Activated CD4-positive, alpha-beta T cell treated with anti-CD3 and anti-CD28 coated beads, Interleukin-2, amount 10 ng/mL, durations not matched to agents 24 days and 14 days (primary cell): Measurements from ENCODE around the gene ZFR. TPM values are rescaled to one million over a fixed set of nuclear protein-coding genes. Genes with fewer than 3 reads are reported as not detected.
A peak's percentile ranks its signal among the peaks of the same experiment; 100 is the strongest.

Experiments
- DNase-seq: peaks from one replicate; pipeline ENCODE4 v3.0.0; 2022
- H3K27ac Mint-ChIP-seq: one replicate; pipeline ENCODE4 v1.8.0; 2022; ENCODE audit warnings: mild to moderate bottlenecking, mixed read lengths
- H3K27me3 Mint-ChIP-seq: one replicate; pipeline ENCODE4 v1.8.0; 2022; ENCODE audit warnings: mixed read lengths
- H3K36me3 Mint-ChIP-seq: one replicate; pipeline ENCODE4 v1.8.0; 2022; ENCODE audit warnings: low read depth, mild to moderate bottlenecking, mixed read lengths
- H3K4me1 Mint-ChIP-seq: one replicate; pipeline ENCODE4 v1.8.0; 2021; ENCODE audit warnings: mixed read lengths
- H3K4me3 Mint-ChIP-seq: one replicate; pipeline ENCODE4 v1.8.0; 2022; ENCODE audit warnings: mild to moderate bottlenecking, moderate library complexity, mixed read lengths
- H3K9me3 Mint-ChIP-seq: one replicate; pipeline ENCODE4 v1.8.0; 2021; ENCODE audit warnings: mixed read lengths
- intact Hi-C: fragments of 100-400 bp; cut with micrococcal nuclease; formaldehyde crosslinking; loops from one replicate; pipeline ENCODE4 v1.15.1; 2023
- total RNA-seq: library from RNA; stranded (reverse); gene quantifications from 2 replicates; pipeline ENCODE4 v1.2.3, GENCODE V29; 2022

The ZFR gene
- total RNA-seq: 68.1 and 70.4 TPM in 2 replicates

GRCh38 chr5:32444431-32445286 is at the start of gene ZFR:
Gene ZFR, minus strand, starts transcription at chr5:32444740. Its CDS starts 82 bp downstream, at chr5:32444658.
- Mint-ChIP-seq H3K4me3 (peak within 1 kb of the TSS; percentile 98), H3K9me3 (no peaks in the 10 kb centered on the region), H3K36me3 (peaks cover 15% of the 10 kb centered on the region), H3K27ac (peak within 1 kb of the TSS; percentile 98), H3K4me1 (peaks cover 29% of the 10 kb centered on the region), H3K27me3 (peaks cover 11% of the 10 kb centered on the region)
- intact Hi-C loops: loop anchor here (1.0 to 5.0 kb wide), 6 partner anchors 57 to 998 kb away; partner anchors contain the start of genes C5orf22, DROSHA, GOLPH3 and SUB1
- DNase-seq: peak; percentile 98

- no peak for DNase-seq
- no peak overlapping the region for H3K27ac Mint-ChIP-seq
- intact Hi-C loops: no loop called here
- H3K27me3 Mint-ChIP-seq: no peaks in the 10 kb centered on the region
- no peaks in the 10 kb centered on the region for H3K36me3 Mint-ChIP-seq
- H3K9me3 Mint-ChIP-seq: no peaks in the 10 kb centered on the region
- H3K4me1 Mint-ChIP-seq: peaks cover 8% of the 10 kb centered on the region
- H3K4me3 Mint-ChIP-seq: no peak overlapping the region
Observed at GRCh38 chr5:32490972-32491557, 46.5 kb upstream of the ZFR start.

- H3K9me3 Mint-ChIP-seq: no peaks in the 10 kb centered on the region
- intact Hi-C loops: loop anchor here (1.0 kb wide), 2 partner anchors 100 to 123 kb away; no protein-coding TSS in a partner anchor
- no peaks in the 10 kb centered on the region for H3K27me3 Mint-ChIP-seq
- no peak overlapping the region for H3K4me3 Mint-ChIP-seq
- no peaks in the 10 kb centered on the region for H3K36me3 Mint-ChIP-seq
- no peak overlapping the region for H3K27ac Mint-ChIP-seq
- DNase-seq: peak; percentile 91
- H3K4me1 Mint-ChIP-seq: peaks cover 8% of the 10 kb centered on the region
Observed at GRCh38 chr5:32489791-32490562, 45.4 kb upstream of the ZFR start.

- intact Hi-C loops: no loop called here
- H3K4me1 Mint-ChIP-seq: peaks cover 8% of the 10 kb centered on the region
- H3K27me3 Mint-ChIP-seq: no peaks in the 10 kb centered on the region
- H3K9me3 Mint-ChIP-seq: no peaks in the 10 kb centered on the region
- no peak overlapping the region for H3K4me3 Mint-ChIP-seq
- H3K27ac Mint-ChIP-seq: no peak overlapping the region
- H3K36me3 Mint-ChIP-seq: no peaks in the 10 kb centered on the region
- no peak for DNase-seq
Observed at GRCh38 chr5:32487424-32487823, 42.9 kb upstream of the ZFR start.

- H3K27ac Mint-ChIP-seq: no peak overlapping the region
- no peaks in the 10 kb centered on the region for H3K36me3 Mint-ChIP-seq
- peaks cover 8% of the 10 kb centered on the region for H3K4me1 Mint-ChIP-seq
- no peaks in the 10 kb centered on the region for H3K9me3 Mint-ChIP-seq
- DNase-seq: no peak
- intact Hi-C loops: no loop called here
- no peak overlapping the region for H3K4me3 Mint-ChIP-seq
- no peaks in the 10 kb centered on the region for H3K27me3 Mint-ChIP-seq
Observed at GRCh38 chr5:32487008-32487407, 42.5 kb upstream of the ZFR start.

- Mint-ChIP-seq H3K9me3 (no peaks in the 10 kb centered on the region), H3K4me3 (no peak overlapping the region), H3K4me1 (no peaks in the 10 kb centered on the region), H3K27ac (no peak overlapping the region), H3K27me3 (no peaks in the 10 kb centered on the region), H3K36me3 (no peaks in the 10 kb centered on the region)
- intact Hi-C loops: no loop called here
- no peak for DNase-seq
Observed at GRCh38 chr5:32482193-32482592, 37.7 kb upstream of the ZFR start.

- Mint-ChIP-seq H3K27ac (no peak overlapping the region), H3K4me3 (no peak overlapping the region), H3K27me3 (peaks cover 2% of the 10 kb centered on the region), H3K9me3 (no peaks in the 10 kb centered on the region), H3K36me3 (no peaks in the 10 kb centered on the region), H3K4me1 (no peaks in the 10 kb centered on the region)
- DNase-seq: no peak
- intact Hi-C loops: no loop called here
Observed at GRCh38 chr5:32479096-32479495, 34.6 kb upstream of the ZFR start.

GRCh38 chr5:32476891-32477290 is 32.4 kb upstream of the ZFR start:
- Mint-ChIP-seq H3K4me1 (no peaks in the 10 kb centered on the region), H3K36me3 (no peaks in the 10 kb centered on the region), H3K9me3 (no peaks in the 10 kb centered on the region), H3K4me3 (no peak overlapping the region), H3K27me3 (peaks cover 2% of the 10 kb centered on the region), H3K27ac (no peak overlapping the region)
- no peak for DNase-seq
- intact Hi-C loops: no loop called here

GRCh38 chr5:32475334-32476097 is 31.0 kb upstream of the ZFR start:
- H3K4me3 Mint-ChIP-seq: no peak overlapping the region
- peaks cover 2% of the 10 kb centered on the region for H3K27me3 Mint-ChIP-seq
- no peaks in the 10 kb centered on the region for H3K36me3 Mint-ChIP-seq
- no peaks in the 10 kb centered on the region for H3K9me3 Mint-ChIP-seq
- intact Hi-C loops: no loop called here
- no peak for DNase-seq
- H3K27ac Mint-ChIP-seq: no peak overlapping the region
- no peaks in the 10 kb centered on the region for H3K4me1 Mint-ChIP-seq

- DNase-seq: no peak
- Mint-ChIP-seq H3K27me3 (peaks cover 4% of the 10 kb centered on the region), H3K4me1 (no peaks in the 10 kb centered on the region), H3K4me3 (no peak overlapping the region), H3K36me3 (no peaks in the 10 kb centered on the region), H3K27ac (no peak overlapping the region), H3K9me3 (no peaks in the 10 kb centered on the region)
- intact Hi-C loops: no loop called here
Observed at GRCh38 chr5:32474209-32474854, 29.8 kb upstream of the ZFR start.

- no peak for DNase-seq
- no peak overlapping the region for H3K27ac Mint-ChIP-seq
- peaks cover 7% of the 10 kb centered on the region for H3K27me3 Mint-ChIP-seq
- H3K4me3 Mint-ChIP-seq: no peak overlapping the region
- intact Hi-C loops: no loop called here
- H3K9me3 Mint-ChIP-seq: no peaks in the 10 kb centered on the region
- no peaks in the 10 kb centered on the region for H3K4me1 Mint-ChIP-seq
- no peaks in the 10 kb centered on the region for H3K36me3 Mint-ChIP-seq
Observed at GRCh38 chr5:32473072-32473471, 28.5 kb upstream of the ZFR start.

- Mint-ChIP-seq H3K27me3 (peaks cover 4% of the 10 kb centered on the region), H3K4me1 (no peaks in the 10 kb centered on the region), H3K9me3 (no peaks in the 10 kb centered on the region), H3K36me3 (no peaks in the 10 kb centered on the region), H3K27ac (no peak overlapping the region), H3K4me3 (no peak overlapping the region)
- no peak for DNase-seq
- intact Hi-C loops: no loop called here
Observed at GRCh38 chr5:32471784-32472183, 27.2 kb upstream of the ZFR start.

- no peak overlapping the region for H3K4me3 Mint-ChIP-seq
- no peaks in the 10 kb centered on the region for H3K9me3 Mint-ChIP-seq
- H3K27ac Mint-ChIP-seq: no peak overlapping the region
- H3K27me3 Mint-ChIP-seq: peaks cover 4% of the 10 kb centered on the region
- DNase-seq: no peak
- intact Hi-C loops: no loop called here
- H3K36me3 Mint-ChIP-seq: no peaks in the 10 kb centered on the region
- peaks cover 7% of the 10 kb centered on the region for H3K4me1 Mint-ChIP-seq
Observed at GRCh38 chr5:32465076-32465475, 20.5 kb upstream of the ZFR start.
